Mesothelial cell of epicardium (in vitro differentiated cells): ENCODE measurements around the gene KLF16. TPM values are rescaled to one million over a fixed set of nuclear protein-coding genes. Genes with fewer than 3 reads are reported as not detected.

Experiments
- DNase-seq, 2 experiments: peaks; one replicate each; pipeline ENCODE4 v3.0.0; 2021; ENCODE audit warnings: low spot score in 2 of 2; ENCODE audit not compliant: unreplicated experiment in 2 of 2
- H3K27ac Mint-ChIP-seq: 2 replicates; pipeline ENCODE4 v1.8.0; 2021; ENCODE audit warnings: mixed read lengths
- H3K27me3 Mint-ChIP-seq: 2 replicates; pipeline ENCODE4 v1.8.0; 2021; ENCODE audit warnings: low read depth, mixed read lengths
- H3K36me3 Mint-ChIP-seq: 2 replicates; pipeline ENCODE4 v1.8.0; 2021; ENCODE audit warnings: mixed read lengths
- H3K4me1 Mint-ChIP-seq: 2 replicates; pipeline ENCODE4 v1.8.0; 2021; ENCODE audit warnings: mixed read lengths
- H3K4me3 Mint-ChIP-seq: 2 replicates; pipeline ENCODE4 v1.8.0; 2021; ENCODE audit warnings: mild to moderate bottlenecking, moderate library complexity, mixed read lengths
- H3K9me3 Mint-ChIP-seq: 2 replicates; pipeline ENCODE4 v1.8.0; 2021; ENCODE audit warnings: mixed read lengths
- CTCF ChIP-seq: fragments of 200-600 bp; sonication (generic); IDR thresholded peaks from one replicate; pipeline ENCODE4 v1.5.0; 2021; ENCODE audit warnings: antibody characterized with exemption; ENCODE audit not compliant: unreplicated experiment
- total RNA-seq: library from RNA; stranded (reverse); gene quantifications from 3 replicates; pipeline ENCODE4 v1.2.1, GENCODE V29; 2021

The KLF16 gene
- total RNA-seq, 1 donor from 2014 or later, result 23.5 TPM

- Mint-ChIP-seq H3K4me3 (peak overlapping the region; percentile 93), H3K9me3 (no peaks in the 10 kb centered on the region), H3K36me3 (no peaks in the 10 kb centered on the region), H3K27me3 (no peaks in the 10 kb centered on the region), H3K27ac (peak overlapping the region; percentile 98), H3K4me1 (peaks cover 17% of the 10 kb centered on the region)
- no peak for TF ChIP-seq CTCF
- DNase-seq, result no peak
Observed at GRCh38 chr19:1847348-1847683, 16.1 kb downstream of the KLF16 start.

GRCh38 chr19:1846517-1847204, 16.7 kb downstream of the KLF16 start:
- Mint-ChIP-seq H3K9me3 (no peaks in the 10 kb centered on the region), H3K36me3 (no peaks in the 10 kb centered on the region), H3K27me3 (no peaks in the 10 kb centered on the region), H3K4me3 (peak overlapping the region; percentile 93), H3K4me1 (peaks cover 17% of the 10 kb centered on the region), H3K27ac (peak overlapping the region; percentile 98)
- no peak for DNase-seq
- no peak for TF ChIP-seq CTCF

- no peaks in the 10 kb centered on the region for H3K36me3 Mint-ChIP-seq
- no peak overlapping the region for H3K27ac Mint-ChIP-seq
- no peaks in the 10 kb centered on the region for H3K9me3 Mint-ChIP-seq
- peak overlapping the region; percentile 93 for H3K4me3 Mint-ChIP-seq
- no peaks in the 10 kb centered on the region for H3K27me3 Mint-ChIP-seq
- DNase-seq, result no peak
- TF ChIP-seq CTCF, result no peak
- peaks cover 17% of the 10 kb centered on the region for H3K4me1 Mint-ChIP-seq
Observed at GRCh38 chr19:1845642-1846041, 17.7 kb downstream of the KLF16 start.

- no peak for TF ChIP-seq CTCF
- H3K4me3 Mint-ChIP-seq, result no peak overlapping the region
- H3K9me3 Mint-ChIP-seq, result no peaks in the 10 kb centered on the region
- peaks cover 17% of the 10 kb centered on the region for H3K4me1 Mint-ChIP-seq
- no peak for DNase-seq
- H3K36me3 Mint-ChIP-seq, result no peaks in the 10 kb centered on the region
- no peak overlapping the region for H3K27ac Mint-ChIP-seq
- no peaks in the 10 kb centered on the region for H3K27me3 Mint-ChIP-seq
Observed at GRCh38 chr19:1845125-1845515, 18.3 kb downstream of the KLF16 start.

- no peak for DNase-seq
- Mint-ChIP-seq H3K27ac (no peak overlapping the region), H3K4me3 (peak overlapping the region; percentile 30), H3K4me1 (peaks cover 17% of the 10 kb centered on the region), H3K36me3 (no peaks in the 10 kb centered on the region), H3K27me3 (no peaks in the 10 kb centered on the region), H3K9me3 (no peaks in the 10 kb centered on the region)
- no peak for TF ChIP-seq CTCF
Observed at GRCh38 chr19:1844513-1845124, 18.8 kb downstream of the KLF16 start.
